HG02610 (cell line): Measurements from ENCODE around the gene FOXI1.
"Not testable (repeated sequence)": the region's sequence is repeated elsewhere in the genome, so short reads cannot be mapped to it uniquely, and the experiment has no call there.

Source experiments
- ATAC-seq: cut with Tn5 transposase; IDR thresholded peaks from one replicate; pipeline ENCODE4 v1.9.1; 2021; ENCODE audit warnings: mild to moderate bottlenecking, moderate library complexity; ENCODE audit not compliant: unreplicated experiment

Gene FOXI1

DNA sequence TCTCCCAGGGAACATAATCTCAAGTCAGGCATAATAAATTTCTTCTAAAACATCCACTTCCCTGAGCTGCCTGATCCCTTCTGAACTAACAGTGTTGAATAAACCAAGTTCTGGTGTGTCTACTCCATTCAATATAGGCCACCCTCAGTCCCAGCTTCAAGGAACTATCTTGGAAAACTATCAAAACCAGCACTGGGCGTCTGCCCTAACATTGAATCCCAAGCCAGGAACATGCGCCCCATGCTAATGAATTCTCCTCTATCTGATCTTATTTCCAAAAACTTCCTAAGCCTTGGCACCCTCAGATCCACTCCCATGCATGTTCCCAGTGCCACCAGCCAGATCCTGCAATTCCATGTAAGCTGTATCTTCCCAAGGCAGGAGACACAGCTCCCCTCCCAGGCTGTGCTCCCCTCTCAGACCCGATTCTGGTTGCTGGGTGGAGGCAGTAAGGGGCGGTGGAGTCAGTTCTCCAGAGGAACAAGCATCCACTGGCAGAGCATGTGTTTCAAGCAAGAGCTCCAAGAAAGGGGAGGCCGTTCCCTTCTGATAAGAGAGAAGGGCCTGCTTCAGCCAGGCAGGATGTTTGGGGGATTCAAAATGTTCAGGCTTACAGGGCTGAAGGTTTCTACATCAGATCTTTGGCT, 13.1 kb upstream of the FOXI1 start:
- ATAC-seq = no peak

DNA sequence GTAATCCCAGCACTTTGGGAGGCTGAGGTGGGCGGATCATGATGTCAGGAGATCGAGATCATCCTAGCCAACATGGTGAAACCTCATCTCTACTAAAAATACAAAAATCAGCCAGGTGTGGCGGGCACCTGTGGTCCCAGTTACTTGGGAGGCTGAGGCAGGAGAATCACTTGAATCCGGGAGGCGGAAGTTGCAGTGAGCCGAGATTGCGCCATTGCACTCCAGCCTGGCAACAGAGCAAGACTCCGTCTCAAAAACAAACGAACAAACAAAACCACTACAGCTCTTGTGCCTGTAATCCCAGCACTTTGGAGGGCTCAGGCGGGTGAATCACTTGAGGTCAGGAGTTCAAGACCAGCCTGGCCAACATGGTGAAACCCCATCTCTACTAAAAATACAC, 11.4 kb upstream of the FOXI1 start:
- not testable (repeated sequence) for ATAC-seq

DNA sequence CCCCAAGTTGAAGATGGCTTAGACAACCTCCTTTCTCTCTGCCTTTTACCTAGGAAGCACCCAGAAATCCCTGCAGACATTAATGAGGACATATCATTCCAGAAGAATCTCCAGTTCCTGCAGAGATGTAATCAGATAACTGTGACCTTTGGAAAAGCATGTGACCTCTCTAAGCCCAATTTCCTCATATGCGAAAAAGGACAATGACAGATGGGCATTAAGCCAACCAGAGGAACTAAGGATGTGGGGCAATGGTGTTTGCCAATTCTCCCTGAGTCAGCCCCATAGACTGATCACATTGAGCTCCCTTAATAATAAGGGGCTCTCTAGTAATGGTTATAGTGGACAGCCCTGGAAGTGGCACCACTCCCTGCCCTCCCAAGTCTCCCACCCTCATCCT, 10.1 kb upstream of the FOXI1 start:
- no peak for ATAC-seq

DNA sequence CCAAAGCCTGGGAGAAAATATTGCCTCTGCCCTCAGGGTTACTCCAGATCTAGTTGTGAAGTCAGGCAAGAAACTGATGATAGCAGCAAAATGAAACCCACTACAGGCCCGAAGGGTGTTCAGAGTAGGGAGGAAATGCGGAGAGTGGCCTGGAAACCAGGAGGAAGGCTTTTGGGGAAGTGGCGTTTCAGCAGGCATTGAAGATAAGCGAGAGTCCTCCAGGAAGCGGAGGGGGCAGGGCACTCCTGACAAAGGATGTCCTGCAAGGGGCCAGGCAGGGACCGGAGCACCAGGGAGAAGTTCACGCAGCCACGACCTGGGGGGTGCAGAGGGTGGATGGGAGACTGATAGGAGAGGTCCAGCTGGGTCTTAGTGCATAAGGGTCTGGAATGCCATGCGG, 7.8 kb upstream of the FOXI1 start:
- no peak for ATAC-seq

DNA sequence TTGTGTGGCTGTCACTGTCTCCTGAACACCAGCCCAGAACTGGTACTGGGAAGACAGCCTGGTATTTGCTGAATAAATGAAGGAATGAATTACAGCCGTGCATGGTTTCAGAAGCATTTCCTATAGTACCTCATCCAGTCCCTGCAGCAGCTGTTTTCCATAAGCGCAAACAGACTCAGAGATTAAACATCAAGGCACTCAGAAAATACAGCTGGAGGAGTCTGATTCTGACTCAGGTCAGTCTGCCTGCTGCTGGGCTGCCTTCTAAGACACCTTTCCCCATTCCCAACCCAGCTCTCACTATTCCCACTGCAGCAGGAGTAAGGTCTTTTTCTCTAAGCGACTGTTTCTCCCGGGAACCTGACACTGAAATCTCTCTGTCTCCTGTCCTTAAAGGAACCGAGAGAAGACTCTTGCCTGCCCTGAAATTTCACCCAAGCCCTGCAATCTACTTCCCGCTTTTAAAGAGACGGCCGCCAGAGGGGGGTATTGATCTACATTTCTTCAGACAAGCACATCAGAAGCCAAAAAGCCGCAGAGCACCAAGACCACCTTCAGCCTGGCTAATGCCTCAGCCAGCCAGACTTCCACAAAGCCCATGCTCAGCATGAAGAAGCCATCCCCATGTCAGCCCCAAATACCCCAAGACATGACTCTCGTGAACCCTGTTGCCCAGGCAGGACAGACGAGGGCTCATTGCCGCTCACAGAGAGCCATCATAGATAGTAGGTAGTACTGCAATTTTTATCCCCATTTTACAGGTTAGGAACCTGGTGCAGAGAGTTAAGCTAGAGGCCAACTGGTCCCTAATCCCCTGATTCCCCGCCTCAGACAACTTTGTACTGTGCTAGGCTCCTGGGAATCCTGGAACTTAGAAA, 5.4 kb upstream of the FOXI1 start:
- no peak for ATAC-seq

DNA sequence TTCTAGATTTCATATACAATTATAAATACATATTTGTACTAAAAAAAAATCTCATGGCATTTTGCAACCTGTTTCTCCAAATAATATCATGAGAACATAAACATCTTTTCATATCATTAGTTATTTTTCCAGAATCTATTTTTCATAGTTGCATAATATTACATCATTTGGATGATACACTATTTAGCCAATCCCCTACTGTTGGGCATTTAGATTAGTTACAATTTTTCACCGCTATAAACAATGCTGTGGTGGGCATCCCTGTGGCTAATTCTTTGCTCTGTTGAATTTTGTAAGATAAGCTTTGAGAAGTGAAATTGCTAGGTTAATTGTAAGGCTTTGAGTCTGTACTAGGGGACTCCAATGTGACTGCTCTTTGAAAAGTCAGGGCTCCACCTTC, 2.2 kb upstream of the FOXI1 start:
- no peak for ATAC-seq

DNA sequence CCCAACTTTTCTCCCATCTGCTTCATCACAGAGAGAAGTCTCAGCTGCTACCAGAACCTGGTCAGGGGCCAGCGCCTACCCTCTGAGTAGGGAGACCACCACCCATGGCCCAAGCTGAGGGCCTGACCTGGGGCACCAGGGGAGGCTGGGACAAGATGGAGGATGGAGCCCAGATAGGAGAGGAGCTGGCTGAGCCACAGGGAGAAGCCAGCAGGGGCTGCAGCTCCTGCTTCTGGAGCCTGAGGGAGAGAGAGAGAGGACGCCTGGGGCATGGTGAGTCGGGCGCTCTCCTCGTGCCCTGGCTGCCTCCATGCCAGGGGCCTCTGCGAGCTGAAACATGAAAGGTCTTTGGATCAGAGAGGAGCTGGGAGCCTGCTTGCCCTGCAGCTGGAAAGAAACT, 1.4 kb upstream of the FOXI1 start:
- ATAC-seq = no peak

DNA sequence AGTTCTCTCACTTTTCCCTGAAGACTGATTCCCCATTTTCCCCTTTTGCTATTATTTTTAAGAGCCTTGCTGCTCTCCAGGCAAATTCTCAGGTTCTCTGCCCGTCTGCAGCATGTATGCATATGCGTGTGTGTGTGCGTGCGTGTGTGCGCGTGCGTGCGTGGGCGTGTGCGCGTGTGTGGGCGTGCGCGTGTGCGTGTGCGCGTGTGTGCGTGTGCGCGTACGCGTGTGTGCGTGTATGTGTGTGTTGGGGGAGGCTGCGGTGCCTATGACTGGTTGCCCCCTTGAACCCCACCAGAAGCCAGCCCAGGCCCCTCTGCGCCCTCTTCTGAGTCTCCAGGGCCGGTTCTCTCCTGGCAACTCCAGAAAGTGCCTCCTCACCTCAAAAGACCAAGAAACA, 987 bp upstream of the FOXI1 start:
- no peak for ATAC-seq

DNA sequence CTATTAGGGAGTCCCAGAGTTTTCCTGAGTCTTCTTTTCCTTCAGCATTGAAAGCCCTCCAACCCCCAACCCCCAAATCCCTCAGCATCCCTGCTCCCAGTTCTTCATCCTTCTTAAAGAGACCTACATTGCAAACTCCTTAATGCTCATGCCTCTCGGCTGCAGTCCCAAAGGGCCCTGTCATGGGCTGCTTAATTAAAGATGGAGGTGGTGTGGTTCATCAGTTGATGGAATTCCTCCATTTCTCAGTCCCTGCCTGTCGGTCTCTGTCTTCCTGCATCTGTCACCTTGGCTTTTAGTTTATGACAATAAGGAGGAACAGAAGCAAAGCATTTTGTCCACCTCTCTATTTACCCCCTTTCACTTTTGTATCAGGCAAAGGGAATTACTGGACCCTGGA, 2.0 kb downstream of the FOXI1 start:
- ATAC-seq = no peak

DNA sequence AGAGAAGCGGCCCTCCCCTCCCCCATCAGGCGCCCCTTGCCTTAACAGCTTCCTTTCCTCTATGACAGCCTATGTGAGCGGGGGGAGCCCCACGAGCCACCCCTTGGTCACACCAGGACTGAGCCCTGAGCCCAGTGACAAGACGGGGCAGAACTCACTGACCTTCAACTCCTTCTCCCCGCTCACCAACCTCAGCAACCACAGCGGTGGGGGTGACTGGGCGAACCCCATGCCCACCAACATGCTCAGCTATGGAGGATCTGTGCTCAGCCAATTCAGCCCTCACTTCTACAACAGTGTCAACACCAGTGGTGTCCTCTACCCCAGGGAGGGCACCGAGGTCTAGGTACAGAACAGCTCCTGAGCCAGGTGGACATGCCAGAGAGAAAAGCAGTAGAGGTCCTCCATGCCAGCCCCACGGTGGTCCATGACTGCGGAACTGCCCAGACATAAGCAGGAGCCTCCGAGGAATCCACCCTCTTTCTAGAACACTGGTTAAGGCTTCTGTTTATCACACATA, 2.6 kb downstream of the FOXI1 start:
- no peak for ATAC-seq

DNA sequence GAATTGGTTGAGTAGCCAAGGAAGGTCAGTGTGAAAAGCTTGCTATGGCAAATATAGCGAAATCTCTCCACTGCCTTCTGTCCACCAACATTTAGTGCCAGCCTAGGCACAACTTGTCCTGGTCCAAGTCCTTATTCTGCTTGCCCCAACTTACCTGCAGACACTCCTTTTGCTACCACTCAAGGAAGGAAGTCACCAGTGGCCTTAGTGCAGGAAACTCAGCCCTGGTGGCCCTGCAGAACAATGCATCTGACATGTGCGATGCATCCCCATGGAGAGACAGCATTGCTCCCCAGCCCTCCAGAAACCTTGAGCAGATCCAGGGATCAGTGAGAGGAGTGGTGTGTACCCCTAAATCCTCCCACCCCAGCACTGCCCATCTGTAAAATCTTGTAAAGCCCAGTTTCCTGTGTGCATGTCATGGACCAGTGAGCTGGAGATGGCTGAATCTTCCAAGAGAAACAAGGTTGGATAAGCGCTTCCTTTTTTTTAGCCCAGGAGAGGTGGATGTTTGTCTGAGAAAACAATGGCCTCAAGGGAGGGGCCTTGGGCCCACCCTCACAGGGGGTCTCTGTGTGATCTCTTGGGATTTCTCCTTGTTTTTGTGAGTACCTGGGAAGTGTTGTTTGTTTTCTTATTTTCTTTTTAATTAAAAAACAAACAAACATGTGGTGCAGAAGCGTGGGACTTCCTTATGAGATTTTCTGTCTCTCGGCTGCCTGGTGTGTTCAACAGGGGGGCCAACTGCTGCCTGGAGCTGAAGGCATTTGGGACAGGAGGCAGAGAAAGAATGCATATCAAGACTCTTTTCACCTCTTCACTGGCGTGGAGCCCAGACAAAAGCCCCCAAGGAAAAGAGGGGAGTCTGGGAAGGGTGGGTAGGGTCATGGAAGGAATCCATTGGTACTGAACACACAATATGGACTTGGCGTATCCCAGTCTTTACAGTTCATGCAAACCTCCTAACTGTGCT, 3.6 kb downstream of the FOXI1 start:
- no peak for ATAC-seq

DNA sequence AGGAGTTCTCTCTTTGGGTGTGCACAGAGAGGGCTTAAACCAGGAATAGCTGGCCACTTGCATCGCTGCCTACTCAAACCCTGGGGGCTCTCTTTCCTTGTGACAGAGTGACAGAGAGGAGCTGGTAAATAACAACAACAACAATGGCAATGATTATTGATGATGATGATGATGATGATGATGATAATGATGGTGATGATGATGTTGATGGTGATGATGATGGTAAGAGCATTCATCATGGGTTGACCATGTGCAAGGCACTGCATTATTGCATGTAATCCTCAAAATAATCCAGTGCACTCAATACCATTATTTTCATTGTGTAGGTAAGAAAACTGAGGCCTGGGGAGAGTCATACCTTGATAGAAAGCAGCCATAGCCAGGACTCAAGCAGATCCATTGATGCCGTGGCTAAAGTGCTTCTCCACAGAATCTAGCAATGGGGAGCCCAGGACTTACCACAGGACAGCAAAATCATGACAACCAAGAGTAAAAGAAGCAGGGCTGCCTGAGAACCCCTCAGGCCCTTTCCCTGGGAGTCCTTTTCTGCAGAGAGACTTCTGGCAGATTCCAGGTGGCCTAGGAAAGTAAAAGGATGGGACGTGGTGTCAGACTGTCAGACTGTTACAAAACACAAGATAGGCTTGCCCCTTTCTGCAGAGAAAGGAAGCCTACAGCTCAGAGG, 4.8 kb downstream of the FOXI1 start:
- no peak for ATAC-seq

DNA sequence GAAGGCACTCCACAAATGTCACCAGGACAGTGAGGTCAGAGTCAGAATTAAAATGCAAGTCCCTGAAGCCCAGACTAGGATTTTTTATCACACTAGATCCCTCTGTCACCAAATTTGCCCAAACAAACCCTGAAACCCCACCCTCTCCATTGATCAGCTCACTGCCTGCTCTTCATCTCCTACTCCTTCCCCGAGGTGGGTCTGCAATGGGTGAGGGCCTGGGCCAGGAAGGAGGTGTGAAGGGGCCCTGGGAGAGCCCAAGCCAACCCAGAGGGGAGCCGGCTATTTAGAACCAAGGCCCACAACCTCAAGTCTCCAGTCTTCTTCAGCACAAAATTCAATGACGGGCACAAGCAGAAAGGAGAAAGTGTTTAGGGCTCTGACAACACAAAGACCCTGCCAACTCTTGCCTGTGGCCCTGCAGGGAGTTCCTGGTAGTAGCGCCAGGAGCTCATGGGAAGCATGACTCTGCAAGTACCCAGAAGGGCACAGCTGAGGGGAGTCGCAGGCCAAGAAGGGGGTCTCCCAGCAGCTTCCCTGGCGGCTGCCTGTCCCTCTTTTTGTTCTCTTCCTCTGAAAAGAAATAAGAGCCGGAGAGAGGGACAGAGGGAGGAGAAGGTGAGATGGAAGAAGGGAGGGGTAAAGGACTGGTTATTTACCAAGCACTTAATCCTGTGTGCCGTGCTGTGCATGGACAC, 5.5 kb downstream of the FOXI1 start:
- no peak for ATAC-seq

DNA sequence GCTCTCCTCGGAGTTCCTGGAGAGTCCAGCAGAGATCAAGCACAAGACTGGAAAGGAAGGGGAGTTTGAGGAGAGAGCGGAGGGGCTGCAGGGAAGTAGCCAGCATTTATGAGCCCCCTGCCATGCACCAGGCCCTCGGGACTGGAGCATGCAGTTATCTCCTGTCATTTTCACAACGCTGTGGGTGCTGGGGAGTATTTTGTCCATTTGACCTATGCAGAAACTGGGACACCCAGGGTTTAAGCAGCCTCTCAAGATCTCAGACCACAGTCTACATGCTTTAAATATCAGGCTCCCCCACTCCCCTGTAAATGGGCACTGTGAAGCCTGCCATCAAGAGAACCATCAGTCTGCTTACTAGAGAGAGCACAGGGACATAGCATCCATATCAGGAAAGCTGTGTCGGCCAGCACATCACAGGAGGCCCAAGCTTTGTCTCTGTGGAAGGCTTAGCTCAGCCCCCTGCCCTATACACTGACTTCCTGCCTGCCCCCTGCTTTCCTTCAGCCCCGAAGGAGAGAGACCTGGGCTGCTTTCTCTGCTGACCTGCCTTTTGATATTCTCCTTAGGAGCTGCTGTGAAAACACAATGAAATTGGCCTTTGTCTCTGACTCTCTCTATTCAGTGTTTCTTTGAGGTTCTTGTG, 7.3 kb downstream of the FOXI1 start:
- ATAC-seq = no peak

DNA sequence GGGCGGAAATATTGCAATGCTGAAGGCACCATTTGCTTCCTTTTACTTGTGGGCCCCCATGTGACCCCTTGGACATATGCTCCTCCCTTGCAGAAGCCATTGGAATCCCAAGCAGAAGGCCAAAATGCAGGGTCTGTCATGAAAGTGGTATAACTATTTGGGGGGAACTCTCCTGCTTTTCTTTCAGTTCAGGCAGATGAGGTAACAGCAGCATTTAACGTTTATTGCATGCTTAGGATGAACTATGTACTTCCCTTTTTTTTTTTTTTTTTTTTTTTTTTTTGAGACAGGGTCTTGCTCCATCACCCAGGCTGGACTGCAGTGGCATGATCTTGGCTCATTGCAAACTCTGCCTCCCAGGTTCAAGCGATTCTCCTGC, 7.8 kb downstream of the FOXI1 start:
- no peak for ATAC-seq

DNA sequence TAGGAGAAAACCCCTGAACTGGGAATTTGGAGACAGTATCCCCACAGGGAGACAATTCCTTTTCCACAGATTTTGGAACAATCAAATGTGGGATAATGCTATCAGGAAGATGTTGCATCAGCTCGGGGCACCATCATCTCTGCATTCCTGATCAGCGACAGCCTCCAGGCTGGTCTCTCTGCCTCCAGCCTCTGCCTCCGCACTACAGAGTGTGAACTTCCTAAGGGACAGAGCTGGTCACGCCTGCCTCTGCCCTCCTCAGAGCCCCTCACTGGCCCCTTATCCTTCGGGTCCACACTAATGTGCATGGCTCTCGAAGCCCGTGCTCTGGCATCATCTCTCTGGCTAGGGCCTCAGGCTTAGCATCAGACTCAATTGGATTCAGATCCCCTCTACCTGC, 8.6 kb downstream of the FOXI1 start:
- no peak for ATAC-seq

DNA sequence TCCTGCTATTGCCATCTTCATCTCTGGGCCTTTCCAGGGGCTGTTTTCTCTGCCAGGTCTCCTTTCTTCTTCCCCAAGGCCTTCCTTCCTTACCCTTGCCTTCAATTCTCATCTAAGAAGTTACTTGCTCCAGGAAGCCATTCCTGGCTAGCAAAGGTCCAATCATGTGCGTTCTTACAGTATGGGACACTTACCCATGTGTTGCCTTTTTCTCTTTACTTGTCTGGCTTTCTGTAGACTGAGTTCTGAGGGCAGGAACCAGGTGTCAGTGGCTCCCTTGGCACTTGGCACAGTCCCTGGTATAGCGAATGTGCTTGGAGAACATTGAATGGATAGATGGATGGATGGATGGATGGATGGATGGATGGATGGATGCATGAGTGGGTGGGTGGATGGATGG, 10.2 kb downstream of the FOXI1 start:
- ATAC-seq = no peak

DNA sequence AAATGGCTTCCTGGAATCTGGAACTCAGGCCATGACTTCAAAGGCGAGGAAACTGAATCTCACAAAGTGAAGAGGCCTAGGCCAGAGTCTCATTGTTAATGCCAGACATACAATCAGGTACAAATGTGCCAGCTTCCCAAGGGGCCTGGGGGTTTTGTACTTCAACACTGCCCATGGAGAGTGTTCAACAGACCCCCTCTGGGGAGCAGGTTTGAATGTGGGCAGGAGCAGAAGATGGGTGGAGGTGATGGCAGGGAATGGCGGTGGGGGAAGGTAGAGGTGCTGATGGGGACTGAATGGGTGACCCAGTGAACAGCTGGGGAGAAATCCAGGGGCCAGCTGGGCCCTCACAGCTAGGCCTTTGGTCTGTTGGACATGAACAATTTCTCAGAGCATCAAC, 12.0 kb downstream of the FOXI1 start:
- no peak for ATAC-seq

DNA sequence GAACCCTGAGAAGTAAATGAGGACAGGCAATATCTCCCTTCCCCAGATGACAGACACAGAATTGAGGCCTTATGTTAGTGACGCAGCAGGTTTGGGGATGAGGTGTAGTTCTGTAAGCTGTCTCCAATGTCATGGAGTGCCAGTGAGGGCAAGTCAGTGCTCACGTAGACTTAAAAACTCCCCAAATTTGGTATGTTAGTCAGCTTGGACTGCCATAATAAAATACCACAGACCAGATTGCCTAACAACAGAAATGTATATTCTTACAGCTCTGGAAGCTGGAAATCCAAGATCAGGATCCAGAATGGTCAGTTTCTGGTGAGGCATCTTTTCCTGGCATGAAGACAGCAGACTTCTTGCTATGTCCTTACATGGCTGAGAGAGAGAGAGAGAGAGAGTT, 14.9 kb downstream of the FOXI1 start:
- ATAC-seq = no peak

DNA sequence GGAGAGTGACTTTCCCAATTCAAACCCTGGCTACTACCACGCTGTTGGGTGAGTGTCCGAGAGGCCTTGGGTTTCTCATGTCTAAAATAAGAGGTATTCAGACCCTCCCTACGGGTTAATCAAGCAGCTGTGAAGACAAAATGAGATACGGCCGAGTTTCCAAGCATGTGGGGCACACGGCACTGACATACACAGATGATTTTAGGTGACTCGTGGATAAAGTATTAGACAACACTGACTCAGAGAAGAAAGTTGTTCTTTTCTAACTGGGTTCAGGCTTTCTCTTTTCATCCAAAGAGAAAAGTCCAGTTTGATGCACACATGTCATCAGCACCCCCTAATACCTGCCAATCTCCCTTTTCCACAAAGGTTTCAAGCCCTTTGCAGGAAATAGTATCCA, 15.6 kb downstream of the FOXI1 start:
- no peak for ATAC-seq
